DMS 273 treated with DMSO at 0.1 percent for 48 hours (cell line): Measurements from ENCODE around the gene FAM72A.
"Not testable (repeated sequence)": the region's sequence is repeated elsewhere in the genome, so short reads cannot be mapped to it uniquely, and the experiment has no call there.

ENCODE experiments used
- DNase-seq: peaks from one replicate; lab custom pipeline; 2025; lab: John Stamatoyannopoulos, UW

The FAM72A gene

DNA sequence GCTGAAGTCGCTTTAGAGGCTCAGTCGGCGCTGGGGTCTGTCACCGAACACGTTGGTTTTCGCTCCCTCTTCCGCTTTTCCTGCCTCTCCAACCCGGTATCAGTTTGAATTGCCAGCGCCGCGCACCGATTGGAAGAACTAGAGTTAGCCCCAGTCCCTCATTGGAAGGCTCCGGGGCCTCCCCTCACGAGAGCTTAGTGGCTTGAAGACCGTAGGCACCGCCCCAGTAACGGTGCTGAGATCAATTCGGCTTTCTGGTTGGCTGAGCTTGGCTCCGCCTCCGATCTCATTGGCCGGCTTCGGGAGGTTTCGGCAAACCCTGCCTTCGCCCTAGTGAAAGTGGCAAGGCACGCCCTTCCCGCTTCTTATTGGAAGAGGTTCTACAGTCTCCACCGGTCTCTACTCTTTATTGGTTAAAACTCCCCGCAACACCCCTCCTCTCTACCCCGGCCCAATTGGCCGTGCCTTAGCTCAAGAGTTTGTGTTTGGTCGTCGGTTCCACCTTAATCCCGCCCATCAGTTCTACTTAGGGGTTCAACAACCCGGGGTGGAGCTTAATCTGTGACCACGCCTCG, at the start of gene FAM72A:
Gene FAM72A, minus strand, starts transcription at position 51 of the 575 bp plus-strand sequence. CDS start 814 bp downstream, outside the sequence.
- peak; percentile 99 for DNase-seq

DNA sequence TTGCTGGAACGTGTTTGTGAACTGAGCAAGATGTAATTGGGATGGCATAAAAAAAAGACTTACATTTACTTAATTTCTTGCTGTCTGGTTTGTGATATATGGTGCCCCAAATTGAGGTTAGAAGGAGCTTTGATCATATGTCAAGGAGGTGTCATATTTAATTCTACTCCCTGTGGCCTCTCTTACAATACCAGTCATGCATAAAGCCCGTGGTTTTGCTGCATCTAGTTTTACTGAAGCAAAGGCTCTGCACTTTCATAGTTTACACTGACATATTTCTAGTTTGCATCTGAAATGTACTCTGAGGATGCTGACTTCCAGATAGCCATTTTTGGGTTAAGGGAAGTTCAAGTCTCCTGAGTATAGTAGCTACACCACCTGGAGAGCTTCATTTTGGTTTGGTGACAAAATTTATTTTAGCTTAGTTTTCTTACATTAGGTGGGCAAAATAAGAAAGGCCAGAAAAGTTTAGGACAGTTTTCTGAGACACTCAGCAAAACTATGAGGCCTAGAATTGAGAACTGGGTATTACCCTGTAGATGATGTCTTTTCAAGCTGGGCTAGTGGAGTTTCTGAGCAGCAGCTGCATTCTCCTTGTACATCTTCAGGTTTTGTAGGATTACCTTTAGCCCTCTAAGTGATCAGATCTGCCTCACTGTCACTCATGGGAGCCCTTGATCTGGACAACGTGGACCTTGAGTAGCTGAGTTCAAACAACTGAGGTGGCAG, 48.5 kb upstream of the FAM72A start:
- not testable (repeated sequence) for DNase-seq

- DNase-seq: not testable (repeated sequence)
Measured at GRCh38 chr1:206246129-206246886, 43.7 kb upstream of the FAM72A start.

GRCh38 chr1:206245479-206245878, 42.8 kb upstream of the FAM72A start:
- DNase-seq: not testable (repeated sequence)

GRCh38 chr1:206243335-206243734, 40.7 kb upstream of the FAM72A start:
- not testable (repeated sequence) for DNase-seq

DNA sequence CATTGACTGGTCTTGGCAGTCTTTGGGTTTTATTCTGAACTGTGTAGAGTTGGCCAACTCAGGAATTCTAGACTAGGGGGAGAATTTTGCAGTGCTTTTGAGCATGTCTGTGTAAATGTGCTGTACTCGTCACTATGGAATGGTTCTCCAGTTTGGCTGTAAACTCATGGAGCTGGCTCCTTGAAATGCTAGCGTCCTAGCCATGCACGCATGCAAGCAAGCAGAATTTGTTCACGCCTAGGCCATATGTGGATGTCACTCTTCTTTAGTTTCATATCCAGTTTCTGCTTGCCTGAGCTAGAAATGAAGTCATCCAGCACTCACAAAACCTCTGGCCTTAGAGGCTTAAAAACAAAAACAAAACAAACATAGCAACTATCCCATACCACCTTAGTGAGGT, 37.6 kb upstream of the FAM72A start:
- not testable (repeated sequence) for DNase-seq

DNA sequence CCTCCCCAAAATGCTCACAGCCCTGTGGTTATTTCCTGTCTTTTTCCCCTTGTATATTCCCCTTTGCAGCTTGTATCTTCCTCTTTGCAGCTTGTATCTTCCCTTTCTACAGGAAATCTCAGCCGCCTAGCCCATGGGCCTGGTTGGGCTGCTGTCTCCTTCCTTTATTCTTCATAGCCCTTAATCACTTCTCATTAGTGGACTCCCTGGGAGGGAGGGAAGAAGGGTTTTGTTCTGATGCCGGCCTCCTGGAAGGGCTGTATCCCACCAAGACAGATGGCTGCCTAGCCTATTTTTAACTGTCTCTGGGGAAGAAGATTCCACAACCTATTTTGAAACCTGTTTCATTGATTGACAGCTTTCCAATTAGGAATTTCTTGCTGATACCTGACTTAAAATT, 32.6 kb upstream of the FAM72A start:
- DNase-seq: not testable (repeated sequence)

DNA sequence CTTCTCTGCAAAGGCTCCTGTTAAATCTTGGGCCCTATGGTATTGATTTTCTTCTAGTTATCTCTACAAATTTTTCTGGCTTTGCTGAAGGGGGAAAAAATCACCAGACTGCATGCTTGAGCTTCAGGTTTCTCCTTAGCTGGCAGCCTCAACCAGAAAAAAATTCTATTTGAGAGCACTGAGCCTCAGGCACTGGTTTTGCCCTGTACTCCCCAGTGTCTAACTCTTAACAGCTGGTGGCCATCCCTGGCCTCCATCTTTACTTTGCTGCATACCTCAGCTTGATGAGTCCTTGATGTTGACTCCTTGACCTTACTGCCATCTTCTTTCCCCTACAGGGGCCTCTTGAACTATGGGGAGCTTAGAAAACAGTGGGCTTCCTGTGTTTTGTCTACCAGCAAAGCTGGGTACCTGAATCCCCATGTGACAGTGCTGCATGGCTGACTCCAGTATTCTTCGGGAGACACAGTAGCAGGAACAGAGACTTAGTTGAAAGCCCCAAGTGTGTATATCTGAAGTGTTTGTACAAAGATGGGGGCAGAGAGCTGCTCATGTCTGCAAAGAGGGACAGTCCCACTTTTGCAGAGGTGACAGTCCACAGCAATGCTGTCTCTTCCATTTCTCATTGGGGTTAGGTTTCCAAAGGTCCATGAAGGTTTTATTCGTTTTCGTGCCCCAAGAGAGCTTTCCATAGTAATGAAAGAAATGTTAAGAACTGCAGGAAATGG, 31.7 kb upstream of the FAM72A start:
- not testable (repeated sequence) for DNase-seq

DNA sequence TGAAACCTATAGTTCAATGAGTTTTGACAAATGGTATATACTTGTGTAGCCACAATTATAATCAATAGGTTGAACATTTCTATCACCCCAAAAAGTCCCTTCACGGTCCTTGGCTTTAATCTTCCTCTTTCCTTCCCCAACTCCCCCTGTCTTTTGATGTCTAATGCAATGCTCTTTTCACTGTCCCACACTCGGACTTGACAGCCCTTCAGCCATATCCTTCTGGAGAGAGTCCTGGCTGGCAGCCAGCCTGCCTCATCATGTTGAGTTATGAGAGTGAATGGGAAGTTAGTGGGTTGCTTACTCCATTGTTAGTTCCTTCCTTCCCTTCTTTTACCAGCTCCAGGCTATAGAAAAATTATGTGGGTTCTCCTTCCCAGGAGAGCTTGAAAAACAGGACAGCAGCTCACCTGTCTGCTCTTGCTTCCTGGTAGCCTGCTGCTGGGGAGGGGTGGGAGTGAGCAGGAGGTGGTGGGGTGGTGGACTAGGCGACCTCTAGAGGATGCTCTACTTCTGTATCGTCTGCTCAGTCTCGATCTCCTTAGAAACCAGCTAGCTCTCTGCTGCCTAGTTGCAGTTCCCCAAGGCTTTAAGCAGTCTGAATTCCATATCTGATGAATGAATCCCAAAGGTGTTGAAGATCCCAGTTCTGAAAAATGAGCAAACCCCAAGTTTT, 30.5 kb upstream of the FAM72A start:
- not testable (repeated sequence) for DNase-seq

GRCh38 chr1:206231989-206232388, 29.4 kb upstream of the FAM72A start:
- DNase-seq: not testable (repeated sequence)

DNA sequence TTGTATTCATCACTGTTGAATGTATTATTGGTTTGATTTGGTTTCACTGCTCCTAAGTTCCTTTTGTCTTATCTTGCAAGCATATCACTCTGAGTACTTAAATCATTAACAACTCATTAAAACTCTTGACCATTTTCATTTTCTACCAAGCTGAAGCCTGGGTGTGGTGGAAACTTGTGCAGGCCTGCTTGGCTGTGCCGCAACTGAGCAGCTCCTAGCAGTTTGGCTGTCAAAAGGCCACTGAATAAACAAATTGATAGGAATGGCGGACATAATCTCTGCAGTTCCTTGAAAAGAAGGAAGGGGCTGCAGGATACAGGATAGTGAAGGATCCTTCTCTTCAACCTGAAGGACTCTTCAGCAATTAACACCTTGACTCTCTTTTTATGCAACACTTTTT, 26.6 kb upstream of the FAM72A start:
- not testable (repeated sequence) for DNase-seq

- not testable (repeated sequence) for DNase-seq
Measured at GRCh38 chr1:206226886-206227285, 24.2 kb upstream of the FAM72A start.

- not testable (repeated sequence) for DNase-seq
Measured at GRCh38 chr1:206225386-206225785, 22.7 kb upstream of the FAM72A start.

GRCh38 chr1:206224190-206224776, 21.6 kb upstream of the FAM72A start:
- DNase-seq: not testable (repeated sequence)

- DNase-seq: not testable (repeated sequence)
Measured at GRCh38 chr1:206221585-206221984, 18.9 kb upstream of the FAM72A start.

DNA sequence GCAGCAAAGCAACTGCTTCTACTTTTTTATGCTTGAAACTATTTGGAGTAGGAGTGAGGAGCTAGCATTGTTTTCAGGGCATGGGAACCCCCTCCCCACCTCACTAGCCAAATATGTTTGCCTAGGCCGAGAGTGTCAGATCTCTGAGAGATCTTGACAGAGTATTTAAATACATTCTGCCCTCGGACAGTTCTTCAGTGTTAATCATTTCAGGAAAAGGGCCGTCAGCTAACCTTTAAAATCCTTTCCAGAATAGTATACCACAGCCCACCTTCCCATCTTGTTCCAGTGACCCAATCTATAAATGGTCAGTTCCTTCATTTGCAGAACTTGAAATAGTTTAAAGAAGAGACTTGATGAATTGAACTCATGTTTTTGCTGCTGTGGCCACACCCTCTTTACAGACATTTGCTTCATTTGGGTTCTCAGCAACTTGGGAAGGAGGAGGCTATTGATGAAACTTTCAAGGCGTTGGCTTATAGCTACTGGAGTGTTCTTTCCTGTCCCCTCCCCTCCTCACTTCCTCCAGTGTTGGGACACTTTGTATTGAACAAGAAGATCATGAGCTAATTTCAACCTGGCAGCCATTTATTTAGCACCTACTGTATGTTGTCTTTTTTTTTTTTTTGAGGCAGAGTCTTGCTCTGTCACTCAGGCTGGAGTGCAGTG, 17.8 kb upstream of the FAM72A start:
- DNase-seq: not testable (repeated sequence)

DNA sequence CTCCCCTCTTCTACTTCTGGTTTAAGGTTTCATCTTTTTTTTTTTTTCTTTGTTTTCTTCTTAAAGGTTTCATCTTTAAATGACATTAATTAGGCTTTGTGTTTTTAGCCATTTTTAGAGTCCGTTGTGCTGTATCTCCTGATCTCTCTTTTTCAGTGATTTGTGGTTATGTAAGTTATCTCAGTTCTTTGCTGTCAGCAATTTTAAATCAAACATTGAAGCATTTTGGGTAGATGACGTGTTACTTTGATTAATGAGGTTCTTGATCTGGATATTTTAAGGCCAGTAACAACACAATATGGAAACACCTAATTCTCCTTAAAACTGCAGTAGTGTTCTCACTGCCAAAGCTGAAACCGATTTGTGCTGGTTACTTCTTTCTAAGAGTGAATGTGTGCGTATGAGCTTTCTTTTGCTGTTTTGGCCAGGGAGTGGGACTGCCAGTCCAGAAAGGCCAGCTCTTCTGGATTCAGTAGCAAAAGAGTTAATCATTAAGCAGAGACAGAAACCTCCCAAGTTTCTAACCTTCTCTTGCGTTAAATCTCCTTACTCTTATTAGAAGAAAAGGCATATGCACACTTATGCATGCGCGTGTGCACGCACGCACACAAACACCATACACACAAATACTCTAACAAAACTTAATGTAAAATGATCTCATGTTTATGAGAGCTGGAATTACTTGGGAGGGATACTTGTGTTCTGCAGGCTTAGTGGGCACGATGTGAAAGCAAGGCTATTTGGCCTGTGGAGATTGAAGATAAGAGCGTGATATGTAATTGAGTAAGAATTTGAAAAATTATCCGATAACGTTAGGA, 17.1 kb upstream of the FAM72A start:
- not testable (repeated sequence) for DNase-seq

DNA sequence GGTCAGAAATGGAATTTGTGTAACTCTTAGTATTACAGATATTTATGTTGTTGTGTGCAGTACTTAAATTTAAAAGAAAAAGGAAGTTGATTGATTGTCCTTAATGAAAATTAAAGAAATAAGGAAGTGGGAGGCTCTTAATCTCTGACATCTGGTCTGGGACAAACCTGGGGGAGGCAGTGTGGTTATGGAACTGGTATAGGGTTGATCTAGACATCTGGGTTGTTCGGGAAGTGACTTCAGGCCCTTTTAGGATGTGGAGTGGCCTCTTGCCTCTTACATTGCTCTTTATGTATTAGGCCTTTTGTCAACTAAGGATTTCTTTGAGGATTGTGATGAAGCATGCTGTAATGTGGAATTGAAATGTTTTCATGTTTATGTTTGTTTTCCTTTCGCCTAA, 16.1 kb upstream of the FAM72A start:
- DNase-seq: not testable (repeated sequence)

DNA sequence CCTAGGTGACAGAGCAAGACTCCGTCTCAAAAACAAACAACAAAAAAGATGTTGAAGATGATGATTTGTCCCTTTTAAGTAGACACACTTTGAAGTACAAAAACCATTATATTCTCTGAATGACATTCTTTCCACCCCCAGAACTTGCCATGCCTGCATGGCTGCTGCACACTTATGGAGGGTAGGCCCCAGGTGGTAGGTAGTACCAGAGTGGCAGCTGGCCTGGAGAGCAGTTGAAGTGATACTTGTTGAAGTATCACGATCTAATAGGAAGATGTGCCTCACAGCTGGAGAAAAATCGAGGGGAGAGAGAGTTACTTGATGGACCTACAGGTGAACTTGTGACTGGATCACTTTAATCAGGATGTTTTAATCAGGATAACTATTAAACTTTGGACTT, 15.6 kb upstream of the FAM72A start:
- DNase-seq: not testable (repeated sequence)
